GM18868 (cell line): ENCODE data around the gene SMIM14.
"Not testable (repeated sequence)": the region's sequence is repeated elsewhere in the genome, so short reads cannot be mapped to it uniquely, and the experiment has no call there.

Experiments used
- ATAC-seq: cut with Tn5 transposase; IDR thresholded peaks from one replicate; pipeline ENCODE4 v1.9.1; 2021; ENCODE audit warnings: mild to moderate bottlenecking, moderate library complexity; ENCODE audit not compliant: unreplicated experiment

Gene SMIM14

GRCh38 chr4:39606747-39607146, 31.9 kb downstream of the SMIM14 start:
- ATAC-seq: no peak

- no peak for ATAC-seq
Measured at GRCh38 chr4:39597695-39598381, 40.8 kb downstream of the SMIM14 start.

GRCh38 chr4:39596971-39597370, 41.7 kb downstream of the SMIM14 start:
- no peak for ATAC-seq

- ATAC-seq: no peak
Measured at GRCh38 chr4:39591290-39591689, 47.4 kb downstream of the SMIM14 start.

GRCh38 chr4:39587881-39588280, 50.8 kb downstream of the SMIM14 start:
- no peak for ATAC-seq

- ATAC-seq: no peak
Measured at GRCh38 chr4:39574946-39575345, 63.7 kb downstream of the SMIM14 start.

GRCh38 chr4:39571504-39571903, 67.2 kb downstream of the SMIM14 start:
- no peak for ATAC-seq

GRCh38 chr4:39571054-39571453, 67.6 kb downstream of the SMIM14 start:
- ATAC-seq: no peak

GRCh38 chr4:39569209-39569608, 69.5 kb downstream of the SMIM14 start:
- ATAC-seq: no peak

- ATAC-seq: no peak
Measured at GRCh38 chr4:39568805-39569204, 69.9 kb downstream of the SMIM14 start.

GRCh38 chr4:39565878-39566600, 72.6 kb downstream of the SMIM14 start:
- no peak for ATAC-seq

- no peak for ATAC-seq
Measured at GRCh38 chr4:39563346-39563847, 75.3 kb downstream of the SMIM14 start.

- no peak for ATAC-seq
Measured at GRCh38 chr4:39562792-39563191, 75.9 kb downstream of the SMIM14 start.

- ATAC-seq: no peak
Measured at GRCh38 chr4:39559626-39560025, 79.0 kb downstream of the SMIM14 start.

- no peak for ATAC-seq
Measured at GRCh38 chr4:39555472-39555871, 83.2 kb downstream of the SMIM14 start.

- ATAC-seq: no peak
Measured at GRCh38 chr4:39548425-39549067, 90.1 kb downstream of the SMIM14 start.

GRCh38 chr4:39544580-39545315, 93.9 kb downstream of the SMIM14 start:
- no peak for ATAC-seq

- ATAC-seq: not testable (repeated sequence)
Measured at GRCh38 chr4:39544080-39544479, 94.6 kb downstream of the SMIM14 start.

- ATAC-seq: no peak
Measured at GRCh38 chr4:39543034-39543433, 95.6 kb downstream of the SMIM14 start.

- ATAC-seq: no peak
Measured at GRCh38 chr4:39542611-39543012, 96.1 kb downstream of the SMIM14 start.

GRCh38 chr4:39541987-39542610, 96.6 kb downstream of the SMIM14 start:
- no peak for ATAC-seq
